ENCODE measurements around the gene SCGB3A2. TPM values are rescaled to one million over a fixed set of nuclear protein-coding genes. Genes with fewer than 3 reads are reported as not detected.

Gene SCGB3A2
- polyA plus RNA-seq, 1 donor from 2014 or later: not detected

DNA sequence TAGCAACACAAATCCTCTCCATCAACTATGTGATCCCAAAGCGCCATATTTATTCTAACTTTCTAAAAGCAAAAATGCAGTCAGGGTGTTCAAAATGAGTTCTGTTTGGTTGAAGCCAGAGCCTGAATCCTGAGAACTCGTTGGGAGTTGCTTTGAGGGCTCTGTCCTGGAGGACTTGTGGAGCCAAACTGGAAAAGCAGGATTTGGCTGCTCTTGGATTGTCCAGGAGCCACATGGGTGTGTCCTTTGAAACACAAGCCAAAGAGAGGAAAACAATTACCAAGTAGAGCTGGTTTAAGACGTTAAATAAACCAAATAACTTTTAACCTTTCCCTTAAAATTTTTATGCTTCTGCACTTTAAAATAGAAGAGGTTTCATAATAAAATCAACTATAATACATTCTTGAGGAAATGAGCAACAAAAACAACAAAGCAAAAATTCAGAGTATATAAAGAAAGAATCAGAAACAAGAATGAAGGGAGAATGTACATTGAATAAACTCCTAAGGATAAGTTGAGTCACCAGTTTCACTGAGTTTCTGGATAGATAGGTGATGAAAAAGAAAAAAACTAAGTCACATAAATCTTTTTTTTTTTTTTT, 14.3 kb downstream of the SCGB3A2 start:
- no peaks in the 10 kb centered on the region for H3K36me3 ChIP-seq (ENCODE audit: insufficient read depth, low read length)
- H2AFZ ChIP-seq (ENCODE audit: low read depth, low read length): no peak overlapping the region
- no peaks in the 10 kb centered on the region for H3K27me3 ChIP-seq (ENCODE audit: insufficient read depth, low read depth, low read length)
- H3K4me2 ChIP-seq (ENCODE audit: low read length): no peak overlapping the region
- no peak overlapping the region for H3K27ac ChIP-seq (ENCODE audit: low read length)
- no peaks in the 10 kb centered on the region for H3K9me2 ChIP-seq (ENCODE audit: insufficient read depth, low read length)
- H3F3A ChIP-seq (ENCODE audit: insufficient read depth, low read length, poor library complexity, severe bottlenecking): no peaks in the 10 kb centered on the region
- H3K9me3 ChIP-seq (ENCODE audit: low read length): no peaks in the 10 kb centered on the region
- no peaks in the 10 kb centered on the region for H4K20me1 ChIP-seq (ENCODE audit: insufficient read depth)
- no peak for TF ChIP-seq RAD21 (conservative IDR thresholded peaks at IDR 0.05)
- TF ChIP-seq SMC3 (conservative IDR thresholded peaks at IDR 0.05; ENCODE audit: poor library complexity): no peak
- no peak for TF ChIP-seq TAF1 (IDR thresholded peaks at IDR 0.05; ENCODE audit: low read depth)
- TF ChIP-seq, protein P1, sequence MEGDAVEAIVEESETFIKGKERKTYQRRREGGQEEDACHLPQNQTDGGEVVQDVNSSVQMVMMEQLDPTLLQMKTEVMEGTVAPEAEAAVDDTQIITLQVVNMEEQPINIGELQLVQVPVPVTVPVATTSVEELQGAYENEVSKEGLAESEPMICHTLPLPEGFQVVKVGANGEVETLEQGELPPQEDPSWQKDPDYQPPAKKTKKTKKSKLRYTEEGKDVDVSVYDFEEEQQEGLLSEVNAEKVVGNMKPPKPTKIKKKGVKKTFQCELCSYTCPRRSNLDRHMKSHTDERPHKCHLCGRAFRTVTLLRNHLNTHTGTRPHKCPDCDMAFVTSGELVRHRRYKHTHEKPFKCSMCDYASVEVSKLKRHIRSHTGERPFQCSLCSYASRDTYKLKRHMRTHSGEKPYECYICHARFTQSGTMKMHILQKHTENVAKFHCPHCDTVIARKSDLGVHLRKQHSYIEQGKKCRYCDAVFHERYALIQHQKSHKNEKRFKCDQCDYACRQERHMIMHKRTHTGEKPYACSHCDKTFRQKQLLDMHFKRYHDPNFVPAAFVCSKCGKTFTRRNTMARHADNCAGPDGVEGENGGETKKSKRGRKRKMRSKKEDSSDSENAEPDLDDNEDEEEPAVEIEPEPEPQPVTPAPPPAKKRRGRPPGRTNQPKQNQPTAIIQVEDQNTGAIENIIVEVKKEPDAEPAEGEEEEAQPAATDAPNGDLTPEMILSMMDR (IDR thresholded peaks at IDR 0.05; ENCODE audit: poor library complexity, severe bottlenecking): no peak
- TF ChIP-seq EP300 (conservative IDR thresholded peaks at IDR 0.05; ENCODE audit: poor library complexity, severe bottlenecking): no peak
- no peak for TF ChIP-seq POLR2AphosphoS5 (IDR thresholded peaks at IDR 0.05)
- no peak for TF ChIP-seq MXI1 (conservative IDR thresholded peaks at IDR 0.05; ENCODE audit: poor library complexity, severe bottlenecking)
- TF ChIP-seq EZH2 (IDR thresholded peaks at IDR 0.05; ENCODE audit: borderline replicate concordance, insufficient read depth, low read length, poor library complexity, severe bottlenecking): no peak
- TF ChIP-seq, protein P2, sequence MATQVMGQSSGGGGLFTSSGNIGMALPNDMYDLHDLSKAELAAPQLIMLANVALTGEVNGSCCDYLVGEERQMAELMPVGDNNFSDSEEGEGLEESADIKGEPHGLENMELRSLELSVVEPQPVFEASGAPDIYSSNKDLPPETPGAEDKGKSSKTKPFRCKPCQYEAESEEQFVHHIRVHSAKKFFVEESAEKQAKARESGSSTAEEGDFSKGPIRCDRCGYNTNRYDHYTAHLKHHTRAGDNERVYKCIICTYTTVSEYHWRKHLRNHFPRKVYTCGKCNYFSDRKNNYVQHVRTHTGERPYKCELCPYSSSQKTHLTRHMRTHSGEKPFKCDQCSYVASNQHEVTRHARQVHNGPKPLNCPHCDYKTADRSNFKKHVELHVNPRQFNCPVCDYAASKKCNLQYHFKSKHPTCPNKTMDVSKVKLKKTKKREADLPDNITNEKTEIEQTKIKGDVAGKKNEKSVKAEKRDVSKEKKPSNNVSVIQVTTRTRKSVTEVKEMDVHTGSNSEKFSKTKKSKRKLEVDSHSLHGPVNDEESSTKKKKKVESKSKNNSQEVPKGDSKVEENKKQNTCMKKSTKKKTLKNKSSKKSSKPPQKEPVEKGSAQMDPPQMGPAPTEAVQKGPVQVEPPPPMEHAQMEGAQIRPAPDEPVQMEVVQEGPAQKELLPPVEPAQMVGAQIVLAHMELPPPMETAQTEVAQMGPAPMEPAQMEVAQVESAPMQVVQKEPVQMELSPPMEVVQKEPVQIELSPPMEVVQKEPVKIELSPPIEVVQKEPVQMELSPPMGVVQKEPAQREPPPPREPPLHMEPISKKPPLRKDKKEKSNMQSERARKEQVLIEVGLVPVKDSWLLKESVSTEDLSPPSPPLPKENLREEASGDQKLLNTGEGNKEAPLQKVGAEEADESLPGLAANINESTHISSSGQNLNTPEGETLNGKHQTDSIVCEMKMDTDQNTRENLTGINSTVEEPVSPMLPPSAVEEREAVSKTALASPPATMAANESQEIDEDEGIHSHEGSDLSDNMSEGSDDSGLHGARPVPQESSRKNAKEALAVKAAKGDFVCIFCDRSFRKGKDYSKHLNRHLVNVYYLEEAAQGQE (IDR thresholded peaks at IDR 0.05; ENCODE audit: borderline replicate concordance): no peak
- no peaks in the 10 kb centered on the region for H3K79me2 ChIP-seq (replicated peaks; ENCODE audit: insufficient read depth, low read length)
- no peak overlapping the region for H3K9ac ChIP-seq (ENCODE audit: low read length)
- H3K4me3 ChIP-seq (ENCODE audit: low read length): no peak overlapping the region

DNA sequence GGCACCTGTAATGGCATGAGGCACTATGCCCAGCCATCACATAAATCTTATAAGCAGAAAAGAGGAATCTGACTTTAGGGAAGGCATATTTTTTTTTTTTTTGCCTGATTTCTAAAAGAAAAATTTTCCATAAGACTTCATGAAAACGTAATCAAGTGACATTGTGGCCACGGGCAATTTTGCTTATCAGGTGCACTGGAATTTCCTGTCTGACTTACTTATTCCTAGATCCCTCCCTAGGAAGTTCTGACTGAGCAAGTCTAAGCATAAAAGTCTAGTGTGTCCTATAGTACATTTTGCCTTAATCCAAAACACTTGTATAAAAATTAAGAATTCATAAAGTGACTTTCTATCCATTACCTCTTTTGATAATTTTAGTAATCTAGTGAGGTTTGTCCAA, 15.3 kb downstream of the SCGB3A2 start:
- Histone ChIP-seq H3K4me3 (ENCODE audit: low read length) (no peak overlapping the region), H3K27me3 (ENCODE audit: insufficient read depth, low read depth, low read length) (no peaks in the 10 kb centered on the region), H3K9ac (ENCODE audit: low read length) (no peak overlapping the region), H3K9me2 (ENCODE audit: insufficient read depth, low read length) (no peaks in the 10 kb centered on the region), H4K20me1 (ENCODE audit: insufficient read depth) (no peaks in the 10 kb centered on the region), H2AFZ (ENCODE audit: low read depth, low read length) (no peak overlapping the region), H3K36me3 (ENCODE audit: insufficient read depth, low read length) (no peaks in the 10 kb centered on the region), H3K4me2 (ENCODE audit: low read length) (no peak overlapping the region), H3K9me3 (ENCODE audit: low read length) (no peaks in the 10 kb centered on the region), H3K27ac (ENCODE audit: low read length) (no peak overlapping the region), H3F3A (ENCODE audit: insufficient read depth, low read length, poor library complexity, severe bottlenecking) (no peaks in the 10 kb centered on the region), H3K79me2 (replicated peaks; ENCODE audit: insufficient read depth, low read length) (no peaks in the 10 kb centered on the region)
- TF ChIP-seq, protein P1 (IDR thresholded peaks at IDR 0.05; ENCODE audit: poor library complexity, severe bottlenecking): no peak
- TF ChIP-seq POLR2AphosphoS5 (IDR thresholded peaks at IDR 0.05) (no peak), TAF1 (IDR thresholded peaks at IDR 0.05; ENCODE audit: low read depth) (no peak), EZH2 (IDR thresholded peaks at IDR 0.05; ENCODE audit: borderline replicate concordance, insufficient read depth, low read length, poor library complexity, severe bottlenecking) (no peak), SMC3 (conservative IDR thresholded peaks at IDR 0.05; ENCODE audit: poor library complexity) (no peak), EP300 (conservative IDR thresholded peaks at IDR 0.05; ENCODE audit: poor library complexity, severe bottlenecking) (no peak), RAD21 (conservative IDR thresholded peaks at IDR 0.05) (no peak), MXI1 (conservative IDR thresholded peaks at IDR 0.05; ENCODE audit: poor library complexity, severe bottlenecking) (no peak)
- TF ChIP-seq, protein P2 (IDR thresholded peaks at IDR 0.05; ENCODE audit: borderline replicate concordance): no peak
